22Rv1 (cell line): Measurements from ENCODE around the gene CLCN3.
"Not testable (repeated sequence)": the region's sequence is repeated elsewhere in the genome, so short reads cannot be mapped to it uniquely, and the experiment has no call there.

ENCODE experiments used
- H3K27ac ChIP-seq: fragments of 450-650 bp; 2 replicates; pipeline ENCODE4 v1.5.1; 2017
- CTCF ChIP-seq: fragments of 450-650 bp; IDR thresholded peaks from 2 replicates; pipeline ENCODE4 v1.5.1; 2017; ENCODE audit warnings: mild to moderate bottlenecking
- ZFX ChIP-seq: fragments of 450-650 bp; IDR thresholded peaks from 2 replicates; pipeline ENCODE4 v1.6.1; 2017; ENCODE audit warnings: antibody characterized with exemption, borderline replicate concordance

The CLCN3 gene

DNA sequence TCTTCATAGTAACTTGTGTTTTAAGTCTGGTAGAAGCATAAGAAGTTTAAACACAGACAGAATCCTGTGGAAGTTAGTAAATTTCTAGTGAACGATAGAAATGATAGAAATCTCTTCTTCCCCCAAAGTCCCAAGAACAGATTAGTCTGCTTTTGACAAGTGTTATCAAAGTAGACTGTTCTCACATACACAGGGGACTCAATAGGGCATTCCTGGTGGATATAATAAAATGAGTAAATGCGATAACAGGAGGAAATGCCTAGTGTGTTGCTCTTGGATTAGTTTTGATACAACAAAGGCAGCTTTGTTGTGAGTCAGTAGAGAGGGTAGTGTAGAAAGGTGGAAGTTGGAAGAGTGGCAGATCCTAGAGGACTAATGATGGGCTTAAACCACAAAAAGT lies 43.5 kb downstream of the CLCN3 start:
- no peak overlapping the region for H3K27ac ChIP-seq
- TF ChIP-seq CTCF (no peak), ZFX (no peak)

DNA sequence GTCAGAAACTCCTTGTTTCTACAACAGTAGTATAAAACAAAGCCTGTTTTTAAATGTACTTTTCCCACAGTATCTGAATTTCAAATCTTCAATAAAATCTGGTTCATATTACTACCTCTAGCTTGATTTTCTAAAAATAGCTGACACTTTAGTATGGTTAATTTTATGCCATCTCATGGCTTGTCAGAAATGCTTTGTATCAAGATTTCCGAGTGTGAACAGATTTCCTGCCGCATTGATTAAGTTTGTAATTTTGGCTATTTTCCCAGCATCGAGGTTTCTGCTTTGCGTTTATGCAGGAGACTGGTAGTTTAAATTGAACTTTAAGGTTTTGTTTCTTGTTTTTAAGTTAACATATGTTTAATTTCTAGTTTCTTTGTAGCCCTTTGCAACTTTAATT lies 44.2 kb downstream of the CLCN3 start:
- TF ChIP-seq ZFX (no peak), CTCF (no peak)
- no peak overlapping the region for H3K27ac ChIP-seq

GRCh38 chr4:169665046-169665737 lies 44.8 kb downstream of the CLCN3 start:
- TF ChIP-seq CTCF (no peak), ZFX (no peak)
- H3K27ac ChIP-seq: no peak overlapping the region

GRCh38 chr4:169668069-169668721 lies 47.8 kb downstream of the CLCN3 start:
- no peak overlapping the region for H3K27ac ChIP-seq
- TF ChIP-seq ZFX (no peak), CTCF (no peak)

- H3K27ac ChIP-seq: no peak overlapping the region
- TF ChIP-seq ZFX: no peak
- no peak for TF ChIP-seq CTCF
These were observed 55.4 kb downstream of the CLCN3 start for GRCh38 chr4:169675825-169676224.

DNA sequence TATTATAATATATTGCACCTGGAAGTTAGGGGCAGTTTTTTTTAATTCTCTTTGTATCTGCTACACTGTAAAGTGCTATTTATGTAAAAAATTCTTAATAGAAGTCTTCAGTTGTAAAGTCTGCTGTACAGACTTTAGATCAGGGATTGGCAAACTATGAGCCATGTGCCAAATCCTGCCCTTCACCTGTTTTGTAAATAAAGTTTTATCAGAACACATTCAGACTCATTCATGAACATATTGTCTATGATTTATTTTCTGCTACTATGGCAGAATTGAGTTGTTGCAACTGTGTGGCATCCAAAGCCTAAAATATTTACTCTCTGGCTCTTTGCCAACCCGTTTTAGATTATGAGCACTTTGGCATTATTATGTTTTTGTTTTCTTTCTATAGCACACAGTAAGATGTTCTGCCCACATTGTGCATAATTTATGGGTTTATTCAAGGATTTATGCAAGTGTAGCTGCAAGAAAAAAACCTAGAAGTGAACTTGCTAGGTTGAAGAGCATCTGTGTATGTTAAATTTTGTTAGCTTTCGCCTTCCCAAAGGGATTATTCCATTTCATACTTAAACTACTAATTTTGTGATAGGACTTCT lies 56.9 kb downstream of the CLCN3 start:
- TF ChIP-seq ZFX: no peak
- no peak for TF ChIP-seq CTCF
- H3K27ac ChIP-seq: no peak overlapping the region

DNA sequence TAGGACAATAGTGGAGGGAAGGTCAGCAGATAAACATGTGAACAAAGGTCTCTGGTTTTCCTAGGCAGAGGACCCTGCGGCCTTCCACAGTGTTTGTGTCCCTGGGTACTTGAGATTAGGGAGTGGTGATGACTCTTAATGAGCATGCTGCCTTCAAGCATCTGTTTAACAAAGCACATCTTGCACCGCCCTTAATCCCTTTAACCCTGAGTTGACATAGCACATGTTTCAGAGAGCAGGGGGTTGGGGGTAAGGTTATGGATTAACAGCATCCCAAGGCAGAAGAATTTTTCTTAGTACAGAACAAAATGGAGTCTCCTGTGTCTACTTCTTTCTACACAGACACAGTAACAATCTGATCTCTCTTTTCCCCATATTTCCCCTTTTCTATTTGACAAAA lies 58.1 kb downstream of the CLCN3 start:
- not testable (repeated sequence) for H3K27ac ChIP-seq

DNA sequence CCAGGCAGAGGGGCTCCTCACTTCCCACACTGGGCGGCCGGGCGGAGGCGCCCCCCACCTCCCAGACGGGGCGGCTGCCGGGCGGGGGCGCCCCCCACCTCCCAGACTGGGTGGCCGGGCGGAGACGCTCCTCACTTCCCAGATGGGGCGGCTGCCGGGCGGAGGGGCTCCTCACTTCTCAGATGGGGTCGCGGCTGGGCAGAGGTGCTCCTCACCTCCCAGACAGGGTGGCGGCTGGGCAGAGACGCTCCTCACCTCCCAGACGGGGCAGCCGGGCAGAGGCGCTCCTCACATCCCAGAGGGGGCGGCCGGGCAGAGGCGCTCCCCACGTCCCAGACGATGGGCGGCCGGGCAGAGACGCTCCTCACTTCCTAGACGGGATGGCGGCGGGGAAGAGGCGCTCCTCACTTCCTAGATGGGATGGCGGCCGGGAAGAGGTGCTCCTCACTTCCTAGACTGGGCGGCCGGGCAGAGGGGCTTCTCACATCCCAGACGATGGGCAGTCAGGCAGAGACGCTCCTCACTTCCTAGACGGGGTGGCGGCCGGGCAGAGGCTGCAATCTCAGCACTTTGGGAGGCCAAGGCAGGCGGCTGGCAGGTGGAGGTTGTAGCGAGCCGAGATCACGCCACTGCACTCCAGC lies 58.7 kb downstream of the CLCN3 start:
- H3K27ac ChIP-seq: not testable (repeated sequence)
